ENCODE data around the gene CSF2RB. TPM values are rescaled to one million over a fixed set of nuclear protein-coding genes. Genes with fewer than 3 reads are reported as not detected.

CSF2RB gene
- total and polyA plus RNA-seq, 2 experiments from 2014 or later, result 0.60 TPM; not detected in 1

GRCh38 chr22:36873614-36874308 is 39.7 kb upstream of the CSF2RB start:
- H3K4me3 ChIP-seq, result no peak overlapping the region
- H3K27ac ChIP-seq, result peak overlapping the region; percentile 41
- peaks cover 9% of the 10 kb centered on the region for H3K27me3 ChIP-seq
- H3K9me3 ChIP-seq (ENCODE audit: low read depth), result no peaks in the 10 kb centered on the region
- peak; percentile 56 to 90 for DNase-seq (ENCODE audit: low read depth in 1 of 2, low spot score in 1 of 2)
- TF ChIP-seq CTCF (IDR thresholded peaks at IDR 0.05; ENCODE audit: low read depth, low read length), result peak; percentile 76
- H3K4me1 ChIP-seq (ENCODE audit: low read depth), result peaks cover 11% of the 10 kb centered on the region
- no peaks in the 10 kb centered on the region for H3K36me3 ChIP-seq

GRCh38 chr22:36874309-36874696 is 39.1 kb upstream of the CSF2RB start:
- H3K27me3 ChIP-seq, result peaks cover 11% of the 10 kb centered on the region
- no peak for TF ChIP-seq CTCF (IDR thresholded peaks at IDR 0.05; ENCODE audit: low read depth, low read length)
- H3K4me1 ChIP-seq (ENCODE audit: low read depth), result peaks cover 11% of the 10 kb centered on the region
- no peak overlapping the region for H3K4me3 ChIP-seq
- peak overlapping the region; percentile 41 for H3K27ac ChIP-seq
- no peak for DNase-seq (ENCODE audit: low read depth in 1 of 2, low spot score in 1 of 2)
- H3K36me3 ChIP-seq, result no peaks in the 10 kb centered on the region
- no peaks in the 10 kb centered on the region for H3K9me3 ChIP-seq (ENCODE audit: low read depth)

DNA sequence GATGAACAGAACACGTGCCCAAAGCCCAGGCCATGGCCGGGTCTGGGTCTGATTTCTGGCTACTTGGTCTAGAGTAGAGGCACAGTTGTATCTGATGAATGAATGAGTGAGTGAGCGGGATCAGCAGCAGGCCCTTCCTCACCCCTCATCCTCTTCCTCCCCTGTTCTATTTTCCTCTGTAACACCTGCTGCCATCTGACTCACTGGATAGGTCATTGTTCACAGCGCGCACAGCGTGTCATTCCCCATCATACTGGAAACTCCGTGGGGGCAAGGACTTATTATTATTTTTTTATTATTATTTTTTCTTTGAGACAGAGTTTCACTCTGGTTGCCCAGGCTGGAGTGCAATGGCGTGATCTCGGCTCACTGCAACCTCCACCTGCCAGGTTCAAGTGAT is 38.7 kb upstream of the CSF2RB start:
- no peak for TF ChIP-seq CTCF (IDR thresholded peaks at IDR 0.05; ENCODE audit: low read depth, low read length)
- no peaks in the 10 kb centered on the region for H3K36me3 ChIP-seq

GRCh38 chr22:36875741-36876140 is 37.7 kb upstream of the CSF2RB start:
- H3K27ac ChIP-seq, result no peak overlapping the region
- no peak overlapping the region for H3K4me3 ChIP-seq
- no peak for DNase-seq (ENCODE audit: low read depth in 1 of 2, low spot score in 1 of 2)
- H3K4me1 ChIP-seq (ENCODE audit: low read depth), result peaks cover 11% of the 10 kb centered on the region
- no peaks in the 10 kb centered on the region for H3K9me3 ChIP-seq (ENCODE audit: low read depth)
- peaks cover 5% of the 10 kb centered on the region for H3K27me3 ChIP-seq
- no peaks in the 10 kb centered on the region for H3K36me3 ChIP-seq
- TF ChIP-seq CTCF (IDR thresholded peaks at IDR 0.05; ENCODE audit: low read depth, low read length), result no peak

More for the DNA sequence above, 38.7 kb upstream of the CSF2RB start:
- Histone ChIP-seq H3K4me1 (ENCODE audit: low read depth) (peaks cover 11% of the 10 kb centered on the region), H3K27me3 (peaks cover 11% of the 10 kb centered on the region), H3K4me3 (no peak overlapping the region), H3K27ac (peak overlapping the region; percentile 41), H3K9me3 (ENCODE audit: low read depth) (no peaks in the 10 kb centered on the region)
- DNase-seq (ENCODE audit: low read depth in 1 of 2, low spot score in 1 of 2), result no peak

DNA sequence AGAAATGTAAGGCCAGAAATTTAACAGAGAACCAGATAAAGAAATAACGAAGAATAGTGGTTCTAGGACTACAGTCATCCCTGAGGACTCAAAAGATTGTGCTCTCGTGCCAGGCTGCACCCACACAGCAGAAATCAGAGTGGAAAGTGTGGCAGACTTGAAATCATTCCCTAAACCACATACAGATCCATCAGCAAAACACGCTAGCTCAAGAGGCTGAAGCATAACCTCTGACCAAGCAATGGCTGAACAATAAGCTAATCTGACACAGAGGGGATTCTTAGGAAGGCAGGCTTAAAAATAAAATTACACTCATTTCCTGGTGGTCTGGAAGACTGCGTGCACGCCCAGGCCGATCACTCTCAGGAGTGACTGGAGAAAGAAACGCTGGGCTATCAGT is 33.7 kb upstream of the CSF2RB start:
- H3K27ac ChIP-seq, result no peak overlapping the region
- peak in 1 of 2 donors; percentile 62 for DNase-seq (ENCODE audit: low read depth in 1 of 2, low spot score in 1 of 2)
- no peaks in the 10 kb centered on the region for H3K9me3 ChIP-seq (ENCODE audit: low read depth)
- no peaks in the 10 kb centered on the region for H3K4me1 ChIP-seq (ENCODE audit: low read depth)
- H3K27me3 ChIP-seq, result peaks cover 3% of the 10 kb centered on the region
- TF ChIP-seq CTCF (IDR thresholded peaks at IDR 0.05; ENCODE audit: low read depth, low read length), result no peak
- H3K4me3 ChIP-seq, result no peak overlapping the region
- H3K36me3 ChIP-seq, result no peaks in the 10 kb centered on the region

All from cardiac muscle cell (in vitro differentiated cells and primary cell).